NCI-H2171 (cell line): ENCODE measurements around the gene PRR12.
A peak's percentile ranks its signal among the peaks of the same experiment; 100 is the strongest.
"Not testable (repeated sequence)": the region's sequence is repeated elsewhere in the genome, so short reads cannot be mapped to it uniquely, and the experiment has no call there.

Experiments
- DNase-seq: peaks from one replicate; lab custom pipeline; 2025; lab: John Stamatoyannopoulos, UW

The PRR12 gene

DNA sequence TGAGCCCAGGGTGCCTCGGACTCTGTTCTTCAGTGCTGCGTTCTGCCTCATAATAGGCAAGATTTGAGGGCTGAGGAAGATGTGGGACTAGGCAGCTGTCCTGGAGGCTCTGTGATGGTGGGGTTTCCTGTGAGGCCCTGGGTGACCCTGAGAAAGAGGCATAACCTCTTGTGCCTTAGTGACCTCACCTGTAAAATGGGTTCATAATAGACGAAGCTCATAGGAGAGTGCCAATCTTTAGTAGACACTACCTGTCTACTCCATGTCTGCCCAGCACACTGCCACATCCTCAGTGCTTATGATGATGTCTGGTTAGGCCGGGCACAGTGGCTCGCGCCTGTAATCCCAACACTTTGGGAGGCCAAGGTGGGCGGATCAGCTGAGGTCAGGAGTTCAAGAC is 25.6 kb downstream of the PRR12 start:
- no peak for DNase-seq

GRCh38 chr19:49616945-49617344 is 26.0 kb downstream of the PRR12 start:
- DNase-seq: no peak

DNA sequence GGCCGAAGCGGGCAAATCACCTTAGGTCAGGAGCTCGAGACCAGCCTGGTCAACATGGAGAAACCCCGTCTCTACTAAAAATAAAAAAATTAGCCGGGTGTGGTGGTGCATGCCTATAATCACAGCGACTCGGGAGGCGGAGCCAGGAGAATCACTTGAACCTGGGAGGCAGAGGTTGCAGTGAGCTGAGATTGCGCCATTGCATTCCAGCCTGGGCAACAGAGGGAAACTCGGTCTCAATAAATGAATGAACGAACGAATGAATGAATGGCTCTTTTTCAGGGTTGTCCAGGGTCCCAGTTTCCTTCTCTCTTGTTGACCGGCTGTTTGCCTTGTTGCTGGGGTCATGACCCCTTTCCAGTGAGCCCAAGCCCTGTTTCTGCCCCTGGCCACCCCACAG is 26.9 kb downstream of the PRR12 start:
- not testable (repeated sequence) for DNase-seq

- DNase-seq: no peak
These were observed 34.3 kb downstream of the PRR12 start for GRCh38 chr19:49624967-49625910.

DNA sequence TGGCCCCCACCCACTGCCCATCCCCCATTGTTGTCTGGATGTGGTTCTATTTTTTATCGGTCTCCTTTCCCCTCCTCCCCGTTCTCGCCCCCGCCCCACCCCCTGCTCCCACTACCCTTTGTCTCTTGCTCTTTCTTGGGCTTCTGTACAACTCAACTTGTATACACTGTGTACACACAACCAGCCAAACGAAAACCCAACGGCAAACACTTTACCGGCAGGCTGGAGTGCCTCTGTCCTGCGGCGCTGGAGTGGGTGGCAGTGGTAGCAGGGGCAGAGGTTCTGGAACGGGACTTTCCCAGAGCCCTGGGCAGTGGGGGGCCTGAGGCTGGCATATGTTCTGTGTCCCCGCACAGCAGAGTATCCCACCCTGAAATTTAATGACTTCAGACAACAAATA is 35.2 kb downstream of the PRR12 start:
- DNase-seq: no peak

GRCh38 chr19:49629659-49630058 is 38.7 kb downstream of the PRR12 start:
- DNase-seq: no peak

DNA sequence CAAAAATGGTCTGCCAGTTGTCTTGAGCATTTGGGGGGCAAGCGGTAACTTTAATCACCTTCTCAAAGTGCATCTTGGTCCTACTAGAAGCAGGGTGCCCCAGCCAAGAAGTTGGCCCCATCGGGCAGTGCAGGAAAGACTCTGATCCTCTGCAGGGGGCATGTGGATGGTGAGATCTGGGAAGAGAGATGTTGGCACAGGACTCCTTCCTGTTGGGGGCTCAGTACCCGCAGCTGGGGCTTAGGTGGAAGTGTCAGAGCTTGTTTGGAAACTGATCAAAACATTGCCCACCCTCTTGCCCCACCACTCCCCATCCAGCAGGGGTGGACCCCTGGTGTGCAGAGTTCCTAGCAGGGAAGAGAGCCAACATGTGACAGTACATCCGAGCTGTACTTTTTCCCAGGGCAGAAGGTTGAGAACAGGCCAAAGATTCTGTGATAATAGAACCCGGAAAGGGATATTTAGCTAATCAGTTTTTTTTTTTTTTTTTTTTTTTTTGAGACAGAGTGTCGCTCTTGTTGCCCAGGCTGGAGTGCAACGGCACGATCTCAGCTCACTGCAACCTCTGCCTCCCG is 40.1 kb downstream of the PRR12 start:
- DNase-seq: no peak

DNA sequence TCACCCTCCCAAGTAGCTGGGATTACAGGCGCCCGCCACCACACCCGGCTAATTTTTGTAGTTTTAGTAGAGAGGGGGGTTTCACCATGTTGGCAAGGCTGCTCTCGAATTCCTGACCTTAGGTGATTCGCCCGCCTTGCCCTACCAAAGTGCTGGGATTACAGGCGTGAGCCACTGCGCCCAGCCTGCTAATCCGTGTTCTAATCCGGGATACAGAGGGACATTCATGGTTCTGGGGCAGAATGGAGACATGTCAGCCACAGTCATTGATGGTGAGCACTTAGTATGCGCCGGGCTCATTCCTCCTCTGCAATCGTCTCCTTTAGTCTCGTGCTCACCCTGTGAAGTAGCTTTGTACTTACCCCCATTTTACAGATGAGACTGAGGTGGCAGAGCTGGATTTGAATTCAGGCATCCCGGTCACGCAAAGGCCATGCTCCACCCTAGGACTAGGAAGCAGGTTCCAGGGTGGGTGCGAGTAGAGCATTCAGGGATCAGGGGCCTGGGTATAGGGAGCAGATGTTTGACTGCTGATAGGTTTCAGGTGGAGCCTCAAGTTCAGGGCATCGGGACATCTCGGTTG is 40.7 kb downstream of the PRR12 start:
- no peak for DNase-seq

GRCh38 chr19:49632576-49632975 is 41.6 kb downstream of the PRR12 start:
- no peak for DNase-seq

DNA sequence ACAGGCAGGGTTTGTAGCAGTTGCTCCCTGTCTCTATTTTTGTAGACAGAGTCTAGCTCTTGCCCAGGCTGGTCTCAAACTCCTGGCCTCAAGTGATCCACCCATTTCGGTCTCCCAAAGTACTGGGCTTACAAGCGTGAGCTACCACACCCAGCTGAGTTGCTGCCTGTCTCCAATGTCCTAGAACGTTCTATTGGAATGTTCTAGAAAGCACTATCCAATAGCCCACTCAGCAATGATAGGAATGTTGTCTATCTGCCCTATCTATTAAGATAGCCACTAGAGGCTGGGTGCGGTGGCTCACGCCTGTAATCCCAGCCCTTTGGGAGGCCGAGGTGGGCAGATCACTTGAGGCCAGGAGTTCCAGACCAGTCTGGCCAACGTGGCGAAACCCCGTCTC is 42.3 kb downstream of the PRR12 start:
- not testable (repeated sequence) for DNase-seq

GRCh38 chr19:49635530-49636232 is 44.7 kb downstream of the PRR12 start:
- peak; percentile 22 for DNase-seq

DNA sequence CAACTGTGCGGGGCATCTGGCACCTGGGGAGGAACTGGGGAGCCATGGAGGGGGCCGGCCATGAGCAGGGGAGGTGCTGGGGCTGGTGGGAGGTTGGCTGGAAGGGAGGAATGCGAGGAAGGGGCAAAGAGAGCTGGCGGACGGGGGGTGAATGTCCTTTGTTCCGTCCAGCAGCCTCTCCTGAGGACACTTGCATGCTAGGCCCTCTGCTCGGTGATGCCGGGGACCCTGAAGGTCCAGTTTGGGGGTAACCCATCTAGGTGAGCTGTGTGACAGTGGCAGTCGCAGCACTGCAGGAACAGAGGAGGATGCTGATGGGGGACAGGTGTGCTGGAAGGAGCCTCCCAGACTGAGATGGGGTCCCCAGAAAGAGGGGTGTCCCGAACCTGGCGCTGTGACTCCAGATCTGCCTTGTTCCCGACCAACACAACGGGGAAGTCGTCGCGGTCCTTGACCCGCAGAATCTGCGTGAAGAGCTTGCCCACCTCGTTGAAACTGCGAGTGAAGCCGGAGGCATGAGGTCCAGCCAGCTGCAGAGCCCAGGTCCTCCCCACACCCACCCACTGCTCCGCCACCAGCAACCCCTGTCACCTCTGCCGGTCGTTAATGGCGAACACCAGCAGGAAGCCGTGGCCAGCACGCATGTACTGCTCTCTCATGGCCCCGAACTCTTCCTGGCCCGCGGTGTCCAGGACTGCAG is 45.4 kb downstream of the PRR12 start:
- DNase-seq: no peak

GRCh38 chr19:49637821-49638738 is 47.1 kb downstream of the PRR12 start:
- DNase-seq: no peak

DNA sequence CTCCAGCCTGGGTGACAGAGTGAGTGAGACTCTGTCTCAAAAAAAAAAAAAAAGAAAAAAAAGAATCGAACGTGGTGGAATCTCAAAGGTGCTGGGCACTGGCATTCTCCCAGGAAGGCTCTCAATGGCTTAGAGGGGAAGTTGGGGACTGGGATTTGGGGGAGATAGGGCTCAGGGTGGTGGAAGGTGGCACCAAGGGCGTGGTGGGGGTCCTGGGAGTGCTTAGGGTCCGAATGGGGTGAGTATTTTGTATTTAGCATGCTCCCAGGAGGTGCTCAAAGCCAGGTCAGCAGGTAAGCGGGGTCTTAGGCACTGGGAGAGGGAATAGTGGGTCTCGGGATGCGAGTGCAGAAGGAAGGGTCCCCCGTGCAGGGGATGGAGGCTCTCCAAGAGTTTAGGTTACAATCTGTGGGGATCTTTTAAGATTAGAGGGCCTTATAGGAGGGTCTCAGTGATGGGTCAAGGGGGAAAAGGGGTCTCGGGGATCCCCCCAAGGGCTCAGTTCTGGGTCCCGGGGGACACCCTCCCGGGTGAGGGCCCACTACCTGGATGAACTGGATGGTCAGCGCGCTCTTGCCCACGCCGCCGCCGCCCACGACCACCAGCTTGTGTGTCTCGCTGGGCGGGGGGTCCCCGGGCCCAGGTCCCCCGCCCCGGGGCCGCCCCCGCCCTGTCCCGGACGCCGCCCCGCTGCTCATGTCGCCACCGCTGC is 48.6 kb downstream of the PRR12 start:
- no peak for DNase-seq

- peak; percentile 99 for DNase-seq
These were observed 49.3 kb downstream of the PRR12 start, which contains the start of gene RRAS for GRCh38 chr19:49640113-49640898. TSS of gene RRAS (minus strand) at chr19:49640143. CDS start at chr19:49640098, 45 bp downstream.

DNA sequence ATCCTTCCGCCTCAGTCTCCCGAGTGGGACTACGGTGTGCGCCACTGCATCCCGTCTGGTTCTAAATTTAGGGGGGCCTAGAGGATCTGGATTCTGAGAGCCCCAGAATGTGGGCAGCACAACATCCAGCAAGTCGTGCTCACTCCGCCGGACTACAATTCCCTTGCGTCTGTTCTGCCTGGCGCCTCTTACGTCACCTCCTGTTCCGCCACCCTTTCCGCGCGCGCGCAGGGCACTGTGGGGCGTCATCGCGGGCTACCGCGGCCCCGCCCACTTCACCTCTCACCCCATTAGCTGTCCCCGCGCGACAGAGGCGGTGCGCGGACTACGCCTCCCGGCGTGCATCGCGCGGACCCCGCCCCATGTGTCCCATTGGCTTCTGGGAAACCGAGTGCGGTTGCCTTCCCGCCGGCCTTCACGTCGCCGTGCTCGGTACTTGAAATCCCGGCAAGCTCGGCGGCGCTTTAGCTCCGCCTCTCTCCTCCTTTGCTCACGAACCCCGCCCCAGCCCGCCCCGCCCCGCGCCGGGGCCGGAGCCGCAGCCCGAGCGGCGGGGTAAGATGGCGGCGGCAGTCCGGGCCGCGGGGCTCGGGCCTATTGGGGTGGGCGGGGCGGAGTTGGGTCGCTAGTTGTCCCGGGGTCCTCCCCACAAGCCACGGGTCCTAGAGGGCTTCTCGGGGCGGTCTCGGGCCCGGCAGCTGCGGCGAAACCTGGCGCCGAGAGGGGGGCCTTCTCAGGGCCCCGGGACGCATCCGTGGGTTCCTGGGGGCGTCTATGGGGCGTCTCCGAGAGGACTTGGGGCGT is 50.9 kb downstream of the PRR12 start, which contains the start of gene SCAF1:
Gene SCAF1 (plus strand): TSS at position 522 of the 804 bp plus-strand sequence. CDS start 2,818 bp downstream, outside the sequence.
- DNase-seq: peak; percentile 99

DNA sequence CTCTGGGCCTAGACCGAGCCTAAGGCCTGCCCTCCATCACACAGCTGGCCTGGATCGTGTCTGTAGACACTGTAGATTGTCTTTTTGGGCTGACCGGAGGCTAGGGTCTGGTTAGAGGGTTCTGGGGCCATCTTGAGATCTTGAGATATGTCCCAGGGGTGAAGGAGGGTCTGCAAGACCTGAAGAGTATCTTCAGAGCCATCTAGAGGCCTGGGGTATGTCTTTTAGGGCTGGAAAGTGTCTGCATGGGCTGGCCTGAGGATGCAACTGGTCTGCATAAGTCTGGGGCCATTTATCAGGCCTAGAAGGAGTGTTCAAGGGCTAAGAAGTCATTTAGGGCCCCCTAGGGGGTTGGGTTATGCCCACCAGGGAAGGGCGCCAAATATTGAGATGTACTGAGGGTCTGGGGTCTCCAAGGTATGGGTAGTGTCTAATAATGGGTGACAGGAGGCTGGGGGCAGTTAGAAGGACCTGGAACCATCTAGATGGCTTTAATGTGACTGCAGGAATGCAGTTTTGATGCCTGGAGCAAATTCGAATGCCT is 51.6 kb downstream of the PRR12 start:
- DNase-seq: peak; percentile 15

DNA sequence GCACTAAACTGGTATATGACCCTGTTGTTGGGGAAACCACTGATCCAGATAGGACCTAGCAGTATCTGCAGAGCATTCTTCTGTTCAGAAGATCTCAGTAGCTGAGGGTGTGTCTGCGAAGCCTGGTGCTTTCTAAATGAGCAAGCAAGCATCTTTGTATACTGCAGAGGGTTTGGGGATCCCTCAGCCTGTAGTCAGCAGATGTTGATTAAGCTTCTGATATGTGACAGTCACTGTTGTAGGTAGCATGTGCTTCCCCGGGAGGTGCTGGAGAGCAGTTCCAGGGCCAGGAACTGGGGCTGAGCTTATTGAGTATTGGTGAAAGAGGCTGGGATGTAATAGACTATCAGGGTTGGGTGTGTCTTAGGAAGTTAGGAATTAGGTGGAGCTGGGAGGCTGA is 52.5 kb downstream of the PRR12 start:
- no peak for DNase-seq
